Prostate gland (tissue), 2 donors: ENCODE results near the gene MARCHF3.

Experiments
- POLR2A ChIP-seq: fragments of 450-650 bp; IDR thresholded peaks from one replicate; pipeline ENCODE4 v1.6.1; 2016; ENCODE audit warnings: antibody characterized with exemption, mild to moderate bottlenecking
- POLR2AphosphoS5 ChIP-seq: sonication (generic); formaldehyde crosslinking; IDR thresholded peaks from one replicate; pipeline ENCODE4 v1.6.1; 2017; ENCODE audit warnings: antibody characterized with exemption
- TF ChIP-seq, protein P1 (sequence below), 4 experiments: fragments of 200-600 bp in 2 of 4; fragments of 450-650 bp in 2 of 4; sonication (generic) in 2 of 4; IDR thresholded peaks; 1 replicate in 3 of 4; 2 replicates in 1 of 4; pipeline ENCODE4 v1.5.1; 2016 to 2019; ENCODE audit warnings: antibody characterized with exemption in 4 of 4, mild to moderate bottlenecking in 2 of 4, moderate library complexity in 2 of 4

DNA sequence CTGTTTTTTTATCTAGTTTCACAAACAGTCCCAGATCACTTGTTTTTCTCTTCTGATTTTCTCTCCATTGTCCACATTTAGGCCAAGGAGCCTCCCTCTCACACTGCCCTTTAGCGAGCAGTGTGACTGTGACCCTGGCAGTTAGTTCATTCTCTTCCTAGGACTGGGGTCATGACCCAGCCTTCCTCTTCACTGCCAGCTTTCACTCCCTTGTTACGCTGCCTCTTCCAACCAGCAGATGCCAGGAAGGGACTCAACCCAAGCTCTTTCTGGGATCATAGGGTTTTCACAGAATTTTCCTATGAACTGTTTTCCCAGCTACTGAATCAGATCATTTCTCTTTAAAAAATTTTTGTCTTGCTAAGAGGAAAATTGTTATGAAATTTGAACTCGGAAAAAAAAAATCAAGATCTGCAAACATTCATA, 182.5 kb downstream of the MARCHF3 start:
- TF ChIP-seq POLR2AphosphoS5, result no peak
- TF ChIP-seq POLR2A, result no peak
- TF ChIP-seq, protein P1, sequence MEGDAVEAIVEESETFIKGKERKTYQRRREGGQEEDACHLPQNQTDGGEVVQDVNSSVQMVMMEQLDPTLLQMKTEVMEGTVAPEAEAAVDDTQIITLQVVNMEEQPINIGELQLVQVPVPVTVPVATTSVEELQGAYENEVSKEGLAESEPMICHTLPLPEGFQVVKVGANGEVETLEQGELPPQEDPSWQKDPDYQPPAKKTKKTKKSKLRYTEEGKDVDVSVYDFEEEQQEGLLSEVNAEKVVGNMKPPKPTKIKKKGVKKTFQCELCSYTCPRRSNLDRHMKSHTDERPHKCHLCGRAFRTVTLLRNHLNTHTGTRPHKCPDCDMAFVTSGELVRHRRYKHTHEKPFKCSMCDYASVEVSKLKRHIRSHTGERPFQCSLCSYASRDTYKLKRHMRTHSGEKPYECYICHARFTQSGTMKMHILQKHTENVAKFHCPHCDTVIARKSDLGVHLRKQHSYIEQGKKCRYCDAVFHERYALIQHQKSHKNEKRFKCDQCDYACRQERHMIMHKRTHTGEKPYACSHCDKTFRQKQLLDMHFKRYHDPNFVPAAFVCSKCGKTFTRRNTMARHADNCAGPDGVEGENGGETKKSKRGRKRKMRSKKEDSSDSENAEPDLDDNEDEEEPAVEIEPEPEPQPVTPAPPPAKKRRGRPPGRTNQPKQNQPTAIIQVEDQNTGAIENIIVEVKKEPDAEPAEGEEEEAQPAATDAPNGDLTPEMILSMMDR (IDR thresholded peaks at IDR 0.05), result no peak
